Sigmoid colon (tissue), 7 donors: ENCODE results near the gene DYNLRB1. TPM values are rescaled to one million over a fixed set of nuclear protein-coding genes. Genes with fewer than 3 reads are reported as not detected.

Source experiments
- DNase-seq: peaks from one replicate; pipeline ENCODE4 v3.0.0-alpha.2; 2019
- H3K27ac ChIP-seq, 4 donors: fragments of 200-600 bp; sonication (generic); one replicate each; pipeline ENCODE4 v1.5.1; 2016 to 2019; ENCODE audit warnings: mild to moderate bottlenecking in 1 of 4
- H3K27me3 ChIP-seq, 3 donors: fragments of 200-600 bp; sonication (generic); one replicate each; pipeline ENCODE4 v1.5.1; 2019; ENCODE audit warnings: mild to moderate bottlenecking in 1 of 3
- H3K36me3 ChIP-seq, 4 donors: fragments of 200-600 bp; sonication (generic); one replicate each; pipeline ENCODE4 v1.5.1; 2016 to 2019
- H3K4me1 ChIP-seq, 4 donors: fragments of 200-600 bp; sonication (generic); one replicate each; pipeline ENCODE4 v1.5.1; 2017 to 2019
- H3K4me3 ChIP-seq, 4 donors: fragments of 200-600 bp; sonication (generic); one replicate each; pipeline ENCODE4 v1.5.1; 2017 to 2019; ENCODE audit warnings: mild to moderate bottlenecking in 2 of 4, moderate library complexity in 1 of 4
- H3K9me3 ChIP-seq, 4 donors: fragments of 200-600 bp in 3 of 4; sonication (generic) in 3 of 4; one replicate each; pipeline versions ENCODE4 v1.5.1 to v1.6.1; 2013 to 2019
- EP300 ChIP-seq, 4 donors: sonication (generic); formaldehyde crosslinking; IDR thresholded peaks; one replicate each; pipeline ENCODE4 v1.6.1; 2017; ENCODE audit warnings: antibody characterized with exemption in 4 of 4
- POLR2A ChIP-seq, 2 donors: fragments of 450-650 bp; IDR thresholded peaks; one replicate each; pipeline ENCODE4 v1.6.1; 2016; ENCODE audit warnings: antibody characterized with exemption in 2 of 2, mild to moderate bottlenecking in 2 of 2, moderate library complexity in 2 of 2
- POLR2AphosphoS5 ChIP-seq, 4 donors: sonication (generic); formaldehyde crosslinking; IDR thresholded peaks; one replicate each; pipeline ENCODE4 v1.6.1; 2017; ENCODE audit warnings: antibody characterized with exemption in 4 of 4
- WGBS, 2 donors: extraction: QIAGEN DNeasy Blood & Tissue Kit; methylation state at CpG; one replicate each; pipeline ENCODE4 v1.1.7; 2013; 5-methylcytosine and 5-hydroxymethylcytosine counted together
- intact Hi-C: fragments of 100-400 bp; cut with DNase I; formaldehyde crosslinking; loops from one replicate; pipeline ENCODE4 v1.15.1; 2023
- polyA plus RNA-seq, 3 donors: library from polyadenylated mRNA; stranded (reverse); fragments of 200-250 nt; gene quantifications; one replicate each; pipeline ENCODE4 v1.2.3, GENCODE V29; 2013
- total RNA-seq, 4 donors: library from RNA; depleted of rRNA; stranded (reverse); fragments of >200 nt; gene quantifications; one replicate each; pipeline ENCODE4 v1.1.0, GENCODE V29; 2016
- TF ChIP-seq, protein P1 (sequence below), 4 experiments: fragments of 450-650 bp in 3 of 4; fragments of 200-600 bp in 1 of 4; IDR thresholded peaks; one replicate each; pipeline ENCODE4 v1.5.1; 2016 to 2019; ENCODE audit warnings: antibody characterized with exemption in 4 of 4, mild to moderate bottlenecking in 3 of 4, moderate library complexity in 2 of 4
- donor health status: healthy with polysubstance abuse.
- donor health status: Bipolar disorder and iron deficiency.
- donor health status: healthy.

The DYNLRB1 gene
- total and polyA plus RNA-seq, 7 donors: 148 to 259 (median 168) TPM

DNA sequence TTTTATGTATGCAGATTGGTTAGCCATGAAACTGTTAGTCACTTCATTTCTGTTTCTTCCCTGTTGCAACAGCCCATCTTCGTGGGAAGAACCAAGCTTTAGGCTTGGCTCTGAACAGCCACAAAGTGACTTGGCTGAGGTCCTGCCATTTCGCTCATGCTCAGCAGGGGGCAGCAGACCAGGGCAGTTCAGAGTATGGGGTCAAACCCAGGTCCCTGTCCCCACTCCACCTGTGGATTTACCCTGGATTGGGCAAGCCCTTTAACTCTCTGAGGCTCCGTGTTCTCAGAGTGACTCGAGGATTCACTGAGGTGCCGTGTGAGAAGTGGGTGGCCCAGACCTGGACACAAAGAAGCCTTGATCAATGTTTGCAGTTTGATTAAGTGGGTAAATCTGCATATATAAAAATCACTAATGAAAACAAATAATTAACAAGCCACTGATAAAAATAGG lies 22.5 kb downstream of the DYNLRB1 start:
- intact Hi-C loops: no loop called here
- peak in 2 of 4 donors; percentile 5 to 17 for TF ChIP-seq POLR2AphosphoS5 (IDR thresholded peaks at IDR 0.05)
- TF ChIP-seq, protein P1, sequence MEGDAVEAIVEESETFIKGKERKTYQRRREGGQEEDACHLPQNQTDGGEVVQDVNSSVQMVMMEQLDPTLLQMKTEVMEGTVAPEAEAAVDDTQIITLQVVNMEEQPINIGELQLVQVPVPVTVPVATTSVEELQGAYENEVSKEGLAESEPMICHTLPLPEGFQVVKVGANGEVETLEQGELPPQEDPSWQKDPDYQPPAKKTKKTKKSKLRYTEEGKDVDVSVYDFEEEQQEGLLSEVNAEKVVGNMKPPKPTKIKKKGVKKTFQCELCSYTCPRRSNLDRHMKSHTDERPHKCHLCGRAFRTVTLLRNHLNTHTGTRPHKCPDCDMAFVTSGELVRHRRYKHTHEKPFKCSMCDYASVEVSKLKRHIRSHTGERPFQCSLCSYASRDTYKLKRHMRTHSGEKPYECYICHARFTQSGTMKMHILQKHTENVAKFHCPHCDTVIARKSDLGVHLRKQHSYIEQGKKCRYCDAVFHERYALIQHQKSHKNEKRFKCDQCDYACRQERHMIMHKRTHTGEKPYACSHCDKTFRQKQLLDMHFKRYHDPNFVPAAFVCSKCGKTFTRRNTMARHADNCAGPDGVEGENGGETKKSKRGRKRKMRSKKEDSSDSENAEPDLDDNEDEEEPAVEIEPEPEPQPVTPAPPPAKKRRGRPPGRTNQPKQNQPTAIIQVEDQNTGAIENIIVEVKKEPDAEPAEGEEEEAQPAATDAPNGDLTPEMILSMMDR (IDR thresholded peaks at IDR 0.05): peak; percentile 39 to 73 (median 67)
- no peak for TF ChIP-seq EP300 (IDR thresholded peaks at IDR 0.05)
- no peak for TF ChIP-seq POLR2A (IDR thresholded peaks at IDR 0.05)
- Histone ChIP-seq H3K4me3 (no peak overlapping the region), H3K9me3 (no peaks in the 10 kb centered on the region), H3K27me3 (no peaks in the 10 kb centered on the region), H3K27ac (peak overlapping the region in 2 of 4 donors; percentile 14 to 19), H3K4me1 (no peaks in the 10 kb centered on the region), H3K36me3 (peaks cover 21 to 89% (median 61%) of the 10 kb centered on the region in 4 donors)
- peak; percentile 75 for DNase-seq
- WGBS, 2 donors: 33 to 53% methylated on average over 5 of the region's 5 CpGs

DNA sequence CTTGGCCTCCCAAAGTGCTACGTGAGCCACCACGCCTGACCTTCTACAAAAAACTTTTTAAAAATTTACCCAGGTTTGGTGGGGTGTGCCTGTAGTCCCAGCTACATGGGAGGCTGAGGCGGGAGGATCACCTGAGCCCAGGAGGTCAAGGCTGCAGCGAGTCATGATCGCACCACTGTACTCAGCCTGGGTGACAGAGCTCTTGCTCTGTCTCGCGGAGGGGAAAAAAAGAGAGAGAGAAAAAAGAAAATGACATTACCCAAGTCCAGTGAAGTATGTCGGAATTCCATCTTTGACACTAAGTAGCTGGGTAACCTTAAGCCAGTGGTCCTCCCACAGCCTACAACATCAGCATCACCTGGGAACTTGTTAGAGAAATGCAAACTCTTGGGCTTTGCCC lies 23.5 kb downstream of the DYNLRB1 start:
- Histone ChIP-seq H3K4me3 (no peak overlapping the region), H3K27ac (no peak overlapping the region), H3K36me3 (peaks cover 19 to 79% (median 52%) of the 10 kb centered on the region in 4 donors), H3K4me1 (peaks cover 0 to 7% (median 3%) of the 10 kb centered on the region in 4 donors), H3K27me3 (no peaks in the 10 kb centered on the region), H3K9me3 (no peaks in the 10 kb centered on the region)
- WGBS, 2 donors: 96% methylated on average over 8 of the region's 8 CpGs
- TF ChIP-seq, protein P1 (IDR thresholded peaks at IDR 0.05): no peak
- TF ChIP-seq POLR2A (IDR thresholded peaks at IDR 0.05) (no peak), EP300 (IDR thresholded peaks at IDR 0.05) (no peak), POLR2AphosphoS5 (IDR thresholded peaks at IDR 0.05) (no peak)
- intact Hi-C loops: loop anchor here (5.0 kb wide), 1 partner anchor 168 kb away; no protein-coding TSS in a partner anchor
- DNase-seq: no peak

DNA sequence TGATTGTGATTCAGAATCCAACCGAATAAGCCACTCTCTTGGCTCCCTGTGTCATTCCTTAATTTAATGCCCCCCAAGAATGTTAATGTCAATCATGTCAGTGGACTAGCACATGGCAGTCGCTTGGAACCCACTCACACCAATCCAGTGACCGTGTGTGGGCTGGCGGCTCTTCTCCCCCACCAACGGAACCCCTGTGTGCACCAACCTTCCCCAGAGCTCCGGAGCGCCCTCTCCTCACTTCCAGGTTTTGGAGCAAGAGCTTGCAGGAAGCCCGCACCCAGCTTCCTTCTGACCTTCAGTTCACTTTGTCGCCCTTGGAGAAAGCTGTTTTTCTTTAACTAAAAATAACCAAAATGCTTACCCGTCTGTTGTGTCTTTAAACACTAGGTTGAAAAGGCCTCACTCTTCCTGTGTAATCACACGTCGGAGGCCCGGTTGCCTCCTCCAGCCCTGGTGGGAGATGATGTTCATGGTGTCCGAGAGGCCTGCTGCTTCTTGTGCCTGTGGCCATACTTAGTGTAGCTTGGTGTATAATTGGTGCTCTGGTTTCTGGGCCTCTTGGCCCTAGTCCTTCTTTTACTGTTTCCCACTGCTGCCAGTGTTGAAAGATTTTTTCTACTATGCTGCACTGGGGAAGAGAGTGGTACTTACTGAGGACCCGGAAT lies 24.5 kb downstream of the DYNLRB1 start:
- DNase-seq: no peak
- Histone ChIP-seq H3K27ac (no peak overlapping the region), H3K36me3 (peaks cover 13 to 69% (median 42%) of the 10 kb centered on the region in 4 donors), H3K4me1 (peaks cover 0 to 7% (median 3%) of the 10 kb centered on the region in 4 donors), H3K27me3 (no peaks in the 10 kb centered on the region), H3K9me3 (no peaks in the 10 kb centered on the region), H3K4me3 (no peak overlapping the region)
- intact Hi-C loops: loop anchor here (5.0 kb wide), 1 partner anchor 167 kb away; no protein-coding TSS in a partner anchor
- WGBS, 2 donors: 93% methylated on average over 15 of the region's 15 CpGs
- TF ChIP-seq EP300 (IDR thresholded peaks at IDR 0.05): no peak
- TF ChIP-seq POLR2AphosphoS5 (IDR thresholded peaks at IDR 0.05): no peak
- TF ChIP-seq POLR2A (IDR thresholded peaks at IDR 0.05): no peak
- TF ChIP-seq, protein P1 (IDR thresholded peaks at IDR 0.05): no peak

DNA sequence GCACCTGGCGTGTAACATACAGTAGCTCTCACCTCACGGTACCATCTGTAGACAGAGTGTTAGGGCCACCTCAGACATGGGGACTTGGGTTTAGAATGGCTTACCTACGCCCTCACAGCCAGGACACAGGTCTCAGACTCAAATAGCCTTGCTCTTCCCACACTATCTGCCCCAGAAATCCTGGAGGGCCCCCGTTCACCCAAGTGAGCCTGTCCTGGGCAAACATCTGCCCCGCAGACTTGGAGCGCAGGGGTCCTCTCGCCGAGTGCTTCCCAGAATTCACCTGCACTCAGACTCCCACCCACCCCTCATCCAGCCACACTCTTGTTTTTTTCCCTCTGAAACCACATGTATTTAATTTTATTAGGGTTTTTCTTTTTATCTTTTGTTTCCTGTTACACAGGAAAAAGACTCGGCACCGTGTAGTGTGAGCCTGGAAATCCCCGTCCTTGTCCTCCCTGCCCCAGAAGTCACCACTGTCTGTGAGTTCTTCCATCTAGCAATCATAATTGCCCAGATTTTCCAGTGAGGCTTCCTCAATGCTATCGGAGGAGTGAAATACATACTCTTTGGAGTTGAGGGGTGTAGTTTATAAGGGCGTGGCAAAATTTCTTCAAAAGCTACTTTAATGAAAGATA lies 25.2 kb downstream of the DYNLRB1 start:
- Histone ChIP-seq H3K9me3 (no peaks in the 10 kb centered on the region), H3K27ac (no peak overlapping the region), H3K36me3 (peaks cover 8 to 62% (median 37%) of the 10 kb centered on the region in 4 donors), H3K4me3 (no peak overlapping the region), H3K27me3 (no peaks in the 10 kb centered on the region), H3K4me1 (peaks cover 0 to 7% (median 3%) of the 10 kb centered on the region in 4 donors)
- TF ChIP-seq, protein P1 (IDR thresholded peaks at IDR 0.05): no peak
- DNase-seq: no peak
- WGBS, 2 donors: 75 to 81% methylated on average over 13 of the region's 13 CpGs
- intact Hi-C loops: loop anchor here (5.0 kb wide), 1 partner anchor 166 kb away; no protein-coding TSS in a partner anchor
